NCI-H187 (cell line): ENCODE results near the gene LILRB2.
"Not testable (repeated sequence)": the region's sequence is repeated elsewhere in the genome, so short reads cannot be mapped to it uniquely, and the experiment has no call there.

Source experiments
- DNase-seq, 2 experiments: peaks; one replicate each; lab custom pipeline; 2025; lab: John Stamatoyannopoulos, UW

LILRB2 gene

GRCh38 chr19:54272181-54272580 lies 8.7 kb downstream of the LILRB2 start:
- not testable (repeated sequence) for DNase-seq

DNA sequence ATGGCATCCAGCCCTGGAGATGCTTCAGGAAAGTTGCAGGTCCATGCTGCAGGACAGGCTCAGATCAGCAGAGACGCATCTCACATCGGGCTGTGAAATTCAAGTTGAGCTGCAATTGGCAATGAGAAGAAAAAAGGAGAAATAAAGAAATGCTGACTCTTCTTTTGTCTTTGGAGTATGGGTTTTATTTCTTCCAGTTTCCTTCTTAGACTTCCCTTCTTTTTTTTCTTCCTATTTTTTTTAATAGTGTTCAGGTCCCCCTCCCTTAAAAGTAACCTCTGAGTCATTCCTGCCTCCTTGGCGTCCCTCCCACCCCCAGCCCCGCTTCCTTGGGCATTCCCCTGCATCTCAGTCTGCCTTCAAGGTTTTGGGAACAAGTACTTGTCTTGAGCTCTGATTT lies 9.3 kb downstream of the LILRB2 start:
- not testable (repeated sequence) for DNase-seq

- DNase-seq, result no peak
Measured at GRCh38 chr19:54271106-54271505, 9.8 kb downstream of the LILRB2 start.

GRCh38 chr19:54268936-54269335 lies 12.0 kb downstream of the LILRB2 start:
- no peak for DNase-seq

DNA sequence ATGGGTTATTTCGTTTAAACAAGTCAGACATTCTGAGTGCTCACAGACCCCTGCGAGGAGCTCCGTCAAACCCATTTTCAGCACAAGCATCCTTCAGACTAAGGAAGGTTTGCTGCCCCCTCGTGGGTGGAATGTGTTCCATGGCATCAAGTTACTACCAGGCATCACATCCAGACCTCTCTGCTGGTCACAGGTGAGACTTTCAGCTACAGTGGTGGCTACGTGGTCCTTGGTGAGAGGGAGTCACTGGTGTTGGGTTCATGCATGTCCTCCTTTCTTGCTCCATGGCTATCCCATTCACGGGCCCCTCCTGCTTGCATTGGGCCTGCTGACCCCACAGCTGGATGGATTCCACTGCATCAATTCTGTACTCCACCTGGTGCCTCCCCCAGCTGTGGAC lies 14.8 kb downstream of the LILRB2 start:
- peak; percentile 40 to 43 for DNase-seq

- no peak for DNase-seq
Measured at GRCh38 chr19:54262470-54262869, 18.4 kb downstream of the LILRB2 start.

- no peak for DNase-seq
Measured at GRCh38 chr19:54262066-54262465, 18.8 kb downstream of the LILRB2 start.

DNA sequence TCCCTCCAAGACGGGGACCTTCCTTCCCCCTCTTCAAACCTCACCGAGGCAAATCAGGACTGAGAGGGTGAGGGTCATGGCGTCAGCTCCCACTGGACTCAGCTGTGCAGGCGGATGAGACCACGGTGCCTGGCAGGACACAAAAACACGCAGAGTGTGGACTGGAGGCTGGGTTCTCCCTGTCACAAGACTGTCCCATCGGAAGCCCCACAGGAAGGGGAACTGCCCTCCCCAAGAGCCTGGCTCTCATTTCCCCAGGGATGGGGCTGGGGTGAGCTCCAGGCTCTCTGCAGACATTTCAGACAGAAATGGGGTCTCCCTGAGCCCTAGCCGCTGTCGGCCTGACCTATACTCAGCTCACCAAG lies 23.8 kb downstream of the LILRB2 start, which contains the start of gene LILRB5:
Gene LILRB5, minus strand, starts transcription at position 158 of the 365 bp plus-strand sequence. Its CDS starts 80 bp downstream, at position 78.
- no peak for DNase-seq

- DNase-seq, result no peak
Measured at GRCh38 chr19:54256250-54257115, 24.4 kb downstream of the LILRB2 start.

DNA sequence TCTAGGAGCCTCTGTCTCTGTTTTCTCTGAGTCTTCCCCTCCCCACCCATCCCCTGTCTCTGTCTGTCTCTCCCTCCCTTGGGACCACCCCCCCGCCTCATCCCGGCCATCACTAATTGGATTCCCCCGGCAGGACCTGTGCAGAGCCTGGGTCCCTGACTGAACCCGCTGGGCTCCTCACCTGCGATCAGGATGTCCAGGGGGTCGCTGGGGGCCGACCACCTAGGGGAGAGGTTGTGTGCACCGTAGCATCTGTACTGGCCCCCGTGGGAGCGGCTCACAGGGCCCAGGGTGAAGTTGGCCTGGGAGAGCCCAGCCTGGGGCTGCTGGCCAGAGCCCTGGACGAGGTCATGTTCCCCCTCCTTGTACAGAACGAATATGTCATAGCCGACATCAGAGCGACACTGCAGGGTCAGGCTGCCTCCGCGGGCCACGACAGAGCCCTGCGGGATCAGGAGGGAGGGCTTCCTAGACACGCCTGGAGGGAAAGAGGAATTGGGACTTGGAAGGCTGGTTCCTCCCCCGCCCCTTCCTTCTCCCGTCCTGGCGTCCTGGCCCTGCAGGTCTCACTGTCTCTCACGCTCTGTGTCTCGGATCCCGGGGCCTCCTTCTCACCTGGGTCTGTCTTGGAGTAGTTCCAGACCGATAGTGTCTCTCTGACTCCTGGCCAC lies 25.7 kb downstream of the LILRB2 start:
- DNase-seq, result no peak

DNA sequence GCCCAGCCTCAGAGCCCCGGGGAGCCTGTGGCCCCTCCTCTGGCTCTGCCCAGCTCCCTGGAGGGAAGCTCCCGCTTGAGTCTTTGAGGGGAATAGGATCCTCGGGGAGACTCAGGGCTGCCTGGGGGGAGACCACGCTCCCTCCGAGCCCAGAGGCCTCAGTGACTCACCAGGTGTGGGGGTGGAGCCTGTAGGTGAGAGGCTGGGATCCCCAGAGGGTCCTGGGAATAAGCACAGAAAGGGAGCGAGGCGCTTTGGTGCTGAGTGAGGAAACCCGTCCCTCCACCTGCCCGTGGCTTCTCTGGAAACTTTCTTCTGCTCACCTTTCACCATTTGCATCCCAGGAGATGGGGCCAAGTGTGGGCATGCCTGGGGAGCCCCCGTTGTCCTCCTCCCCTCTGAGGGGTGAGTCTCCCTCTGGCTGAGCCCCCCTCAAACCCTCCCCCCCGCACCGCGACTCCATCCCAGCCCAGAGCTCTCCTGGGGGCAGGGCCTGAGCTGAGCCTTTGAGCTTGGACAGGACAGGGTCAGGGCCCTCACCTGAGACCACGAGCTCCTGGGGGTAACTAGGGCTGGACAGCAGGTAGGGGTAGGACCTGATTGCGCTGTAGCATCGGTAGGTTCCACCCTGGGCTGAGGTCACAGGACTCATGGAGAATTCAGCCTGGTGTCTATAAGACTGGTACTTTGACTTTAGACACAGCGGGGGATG lies 26.6 kb downstream of the LILRB2 start:
- no peak for DNase-seq

DNA sequence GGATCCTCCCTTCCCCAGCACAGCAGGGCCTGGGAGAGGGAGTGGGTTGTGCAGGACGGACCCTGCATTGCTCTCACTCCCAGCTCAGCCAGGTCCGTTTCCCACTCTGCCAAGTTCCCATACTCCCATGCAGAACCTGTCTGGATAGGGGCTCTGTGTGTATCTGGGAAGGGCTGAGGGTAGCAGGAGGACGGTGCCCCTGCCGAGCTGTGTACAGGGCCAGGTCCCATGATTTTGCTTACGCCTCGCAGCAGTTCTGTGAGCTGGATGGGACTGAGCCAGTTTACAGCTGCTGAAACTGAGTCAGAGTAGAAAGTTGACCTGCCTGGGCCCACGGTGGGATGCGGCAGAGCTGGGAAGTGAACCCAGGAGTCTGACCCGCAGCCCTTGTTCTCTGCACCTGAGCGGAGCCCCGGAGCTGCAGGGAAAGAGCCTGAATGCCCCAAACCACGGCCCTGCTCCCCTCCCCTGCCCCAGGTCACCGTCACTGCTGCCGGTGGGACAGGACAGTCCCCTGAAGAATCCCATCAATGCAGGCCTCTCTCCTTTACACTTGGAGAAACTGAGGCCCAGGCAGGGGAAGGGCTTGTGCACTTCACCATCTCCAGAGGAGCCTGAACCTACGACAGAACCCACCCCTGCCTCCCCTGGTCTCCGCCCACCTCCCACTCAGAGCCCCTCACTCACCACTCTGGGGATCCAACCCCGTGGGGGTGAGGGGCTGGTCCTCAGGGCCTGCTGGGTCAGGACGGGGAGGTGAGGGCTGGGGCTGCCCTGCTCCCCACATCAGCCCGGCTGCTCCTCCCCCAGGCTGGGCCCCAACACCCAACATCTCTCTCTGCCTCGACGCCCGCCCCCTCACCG lies 27.3 kb downstream of the LILRB2 start:
- DNase-seq, result no peak

DNA sequence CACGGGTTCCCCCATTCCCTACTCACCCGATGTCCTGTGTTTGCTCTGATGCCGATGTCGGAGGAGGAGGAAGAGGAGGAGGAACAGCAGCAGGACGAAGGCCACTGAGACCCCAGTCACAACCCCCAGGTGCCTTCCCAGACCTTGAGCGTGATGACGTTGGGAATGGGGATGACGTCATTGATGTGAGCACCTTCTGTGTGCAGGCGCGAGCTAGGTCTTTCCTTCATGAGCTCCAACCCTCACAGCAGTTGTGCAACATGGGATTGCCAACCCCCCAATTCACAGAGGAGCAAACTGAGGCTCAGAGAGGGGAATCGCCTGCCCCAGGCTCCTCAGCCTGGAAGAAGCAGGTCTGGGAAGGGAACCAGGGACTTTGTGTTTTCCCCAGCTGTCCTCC lies 28.1 kb downstream of the LILRB2 start:
- no peak for DNase-seq

DNA sequence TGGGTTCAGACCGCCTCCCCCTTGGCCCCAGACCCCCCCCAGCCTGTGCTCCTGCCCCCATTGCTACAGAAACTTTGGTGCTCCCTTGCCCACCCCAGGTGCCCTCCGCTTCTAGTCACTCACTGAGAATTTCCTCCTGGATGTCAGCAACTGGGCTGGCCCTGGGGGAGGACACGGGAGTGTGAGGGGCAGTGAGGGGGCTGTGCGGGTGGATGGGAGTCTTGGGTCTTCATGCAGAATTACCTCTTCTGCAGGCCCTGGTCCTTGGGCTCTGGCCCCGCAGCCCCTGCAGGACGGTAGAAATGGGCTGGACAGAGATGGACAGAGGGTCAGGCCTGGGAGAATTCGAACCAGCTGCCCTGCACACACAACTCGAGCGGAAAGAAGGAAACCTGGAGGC lies 28.7 kb downstream of the LILRB2 start:
- no peak for DNase-seq

GRCh38 chr19:54248016-54248601 lies 32.8 kb downstream of the LILRB2 start:
- no peak for DNase-seq

DNA sequence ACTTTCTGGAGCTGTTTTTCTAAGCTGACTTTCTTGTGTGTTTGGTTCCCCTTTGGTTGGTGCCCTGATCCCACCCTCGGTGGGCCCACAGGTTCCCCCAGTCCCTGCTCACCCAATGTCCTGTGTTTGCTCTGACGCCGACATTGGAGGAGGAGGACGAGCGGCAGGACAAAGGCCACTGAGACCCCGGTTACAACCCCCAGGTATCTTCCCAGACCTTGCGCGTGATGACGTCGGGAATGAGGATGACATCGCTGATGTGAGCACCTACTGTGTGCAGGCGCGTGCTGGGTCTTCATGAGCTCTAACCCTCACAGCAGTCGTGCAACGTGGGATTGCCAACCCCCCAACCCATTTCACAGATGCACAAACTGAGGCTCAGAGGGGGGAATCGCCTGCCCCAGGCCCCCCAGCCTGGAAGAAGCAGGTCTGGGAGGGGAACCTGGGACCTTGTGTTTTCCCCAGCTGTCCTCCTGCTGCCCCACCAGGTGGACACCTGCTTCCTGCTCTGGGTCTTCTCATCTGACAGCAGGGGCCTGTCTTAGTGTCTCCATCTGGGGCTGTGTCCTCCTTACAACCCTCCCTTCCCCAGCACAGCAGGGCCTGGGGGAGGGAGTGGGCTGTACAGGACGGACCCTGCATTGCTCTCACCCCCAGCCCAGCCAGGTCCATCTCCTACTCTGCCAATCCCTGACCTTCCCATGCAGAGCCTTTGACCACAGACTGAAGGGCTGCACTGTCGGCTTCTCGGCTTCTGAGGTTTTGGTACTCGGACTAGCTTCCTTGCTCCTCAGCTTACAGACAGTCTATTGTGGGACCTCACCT lies 33.6 kb downstream of the LILRB2 start:
- DNase-seq, result no peak

DNA sequence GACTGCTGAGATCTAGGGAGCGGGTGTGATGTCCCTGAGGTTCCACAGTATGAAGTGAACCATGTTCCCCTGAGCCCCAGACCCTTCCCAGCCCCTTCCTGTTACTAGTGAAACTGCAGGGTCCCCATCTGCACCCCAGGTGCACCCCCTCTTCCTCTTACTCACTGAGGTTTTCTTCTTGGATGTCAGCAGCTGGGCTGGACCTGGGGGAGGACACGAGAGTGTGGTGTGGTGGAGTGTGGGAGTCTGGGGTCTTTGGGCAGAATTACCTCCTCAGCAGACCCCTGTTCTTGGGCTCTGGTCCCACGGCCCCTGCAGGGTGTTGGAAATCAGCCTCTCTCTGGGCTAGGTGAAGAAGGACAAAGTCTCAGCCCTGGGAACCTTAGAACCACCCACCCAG lies 35.0 kb downstream of the LILRB2 start:
- no peak for DNase-seq

GRCh38 chr19:54243809-54244208 lies 37.1 kb downstream of the LILRB2 start:
- not testable (repeated sequence) for DNase-seq

- DNase-seq, result not testable (repeated sequence)
Measured at GRCh38 chr19:54242646-54243045, 38.3 kb downstream of the LILRB2 start, which contains the start of gene LILRA6. TSS of gene LILRA6 (minus strand) at chr19:54242790.

- DNase-seq, result not testable (repeated sequence)
Measured at GRCh38 chr19:54242234-54242633, 38.7 kb downstream of the LILRB2 start.
